Kidney capillary endothelial cell (primary cell): ENCODE measurements around the gene PAPLN.
"Not testable (repeated sequence)": the region's sequence is repeated elsewhere in the genome, so short reads cannot be mapped to it uniquely, and the experiment has no call there.

ENCODE experiments used
- DNase-seq: peaks from one replicate; pipeline ENCODE4 v3.0.0-alpha.2; 2018; ENCODE audit warnings: low spot score

PAPLN gene

DNA sequence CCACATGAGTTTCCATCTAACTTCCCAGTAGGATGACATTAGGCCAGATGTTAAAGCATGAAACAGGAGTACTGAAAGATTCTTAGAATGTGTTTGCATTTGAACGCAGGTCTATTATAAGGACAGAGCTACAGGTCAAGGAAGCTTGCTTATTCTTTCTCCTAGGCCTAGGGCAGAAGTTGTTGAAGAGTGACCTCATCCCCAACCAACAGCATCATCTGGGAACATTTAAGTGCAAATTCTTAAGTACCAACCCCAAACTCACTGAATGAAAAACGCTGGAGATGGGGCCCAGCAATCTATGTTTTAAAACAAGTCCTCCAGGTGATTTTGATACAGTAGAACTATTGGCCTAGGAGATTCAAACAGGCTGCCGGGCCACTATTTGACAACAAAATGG lies 52.4 kb downstream of the PAPLN start:
- no peak for DNase-seq

DNA sequence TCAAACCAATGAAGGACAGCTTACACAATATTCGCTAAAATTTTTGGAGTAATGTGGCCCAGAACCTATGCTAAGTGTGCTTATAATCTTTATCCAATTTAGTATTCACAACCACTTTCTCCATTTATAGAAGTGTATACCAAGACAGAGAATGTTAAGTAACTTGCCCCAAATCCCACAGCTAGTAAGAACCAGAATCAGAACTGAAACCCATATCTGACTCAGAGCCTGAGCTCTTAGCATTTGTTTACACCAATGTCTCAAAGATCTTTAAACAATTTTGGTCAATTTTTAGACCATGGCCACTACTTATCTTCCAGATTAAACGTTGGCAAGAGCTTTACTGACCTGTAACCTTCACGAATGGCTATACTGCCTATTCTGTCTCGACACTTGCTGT lies 53.0 kb downstream of the PAPLN start:
- DNase-seq, result no peak

DNA sequence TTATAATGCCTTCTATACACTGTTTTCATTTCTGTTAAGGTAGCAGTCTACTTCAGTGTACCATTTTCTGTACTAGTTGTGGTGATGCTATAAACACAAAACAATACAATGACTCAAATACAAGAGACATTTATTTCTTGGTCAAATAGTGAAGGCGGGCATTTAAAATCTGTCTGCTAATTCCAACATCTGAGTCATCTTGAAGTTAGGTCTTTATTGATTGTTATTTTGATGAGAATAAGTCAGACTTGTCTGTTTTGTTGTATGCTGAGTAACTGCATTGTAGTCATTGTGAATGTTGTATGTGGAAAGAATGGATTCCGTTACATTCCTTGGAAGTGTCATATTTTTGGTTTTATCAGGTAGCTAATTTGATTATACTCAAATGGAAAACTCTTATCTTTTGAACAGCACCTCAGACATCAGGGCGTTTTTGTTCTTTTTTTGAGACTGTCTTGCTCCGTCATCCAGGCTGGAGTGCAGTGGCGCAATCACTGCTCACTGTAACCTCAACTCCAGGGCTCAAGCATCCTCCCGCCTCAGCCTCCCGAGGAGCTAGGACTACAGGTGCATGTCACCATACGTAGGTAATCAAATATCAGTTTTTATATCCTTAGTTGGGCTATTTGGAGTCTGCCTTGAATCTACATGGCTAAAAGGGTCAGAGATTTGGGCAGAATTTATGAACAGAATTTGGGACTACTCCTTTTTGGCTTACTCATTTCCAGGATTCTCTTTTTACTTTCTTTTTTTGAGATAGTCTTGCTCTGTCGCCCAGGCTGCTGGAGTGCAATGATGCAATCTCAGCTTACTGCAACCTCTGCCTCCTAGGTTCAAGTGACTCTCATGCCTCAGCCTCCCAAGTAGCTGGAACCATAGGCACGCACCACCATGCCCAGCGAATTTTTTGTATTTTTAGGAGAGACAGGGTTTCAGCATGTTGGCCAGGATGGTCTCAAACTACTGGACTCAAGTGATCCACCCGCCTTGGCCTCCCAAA lies 56.8 kb downstream of the PAPLN start:
- DNase-seq, result peak; percentile 53

DNA sequence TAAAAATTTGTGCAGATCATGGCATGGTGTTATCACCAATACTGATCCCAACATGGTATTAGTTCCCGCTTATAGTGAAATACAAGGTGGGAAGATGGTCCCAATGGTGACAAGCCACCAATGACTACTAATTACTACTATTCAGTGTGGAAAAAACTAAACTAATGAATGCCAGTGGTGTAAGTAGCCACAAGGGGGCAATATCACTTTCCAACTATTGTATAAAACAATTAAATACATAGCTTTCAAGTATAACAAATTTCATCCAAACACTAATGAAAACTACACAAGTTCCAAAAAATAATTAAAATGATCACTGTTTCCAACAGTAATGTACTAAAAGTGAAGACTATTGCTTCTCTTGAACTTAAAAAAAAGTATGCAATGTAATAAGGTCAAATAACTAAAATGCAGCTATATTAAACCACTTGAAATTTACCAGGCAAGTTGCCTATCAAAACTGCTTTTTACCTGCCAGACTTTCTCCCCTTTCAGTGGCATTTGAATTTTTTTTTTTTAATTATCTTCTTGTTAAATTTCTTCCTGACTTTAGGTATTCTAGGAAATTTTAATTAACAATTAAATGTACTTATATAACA lies 58.0 kb downstream of the PAPLN start:
- peak; percentile 49 for DNase-seq

DNA sequence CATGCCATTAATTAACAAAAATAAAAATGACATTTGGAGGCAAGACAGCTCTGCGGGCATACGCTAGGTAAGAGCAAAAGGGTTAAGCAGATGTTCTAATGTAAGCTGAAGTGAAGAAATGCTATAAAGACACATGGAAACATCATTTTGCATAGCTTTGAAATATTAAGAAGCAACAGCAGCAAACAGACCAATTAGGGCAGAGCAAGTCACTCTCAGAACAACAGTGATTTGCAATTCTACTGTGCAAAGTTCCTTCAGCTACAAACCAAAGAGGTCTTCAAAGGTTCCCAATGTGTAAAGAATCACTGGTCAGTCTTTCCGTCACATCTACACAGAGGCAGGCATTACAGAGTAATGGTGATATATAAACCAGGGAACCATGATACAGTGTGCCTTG lies 68.2 kb downstream of the PAPLN start:
- no peak for DNase-seq

DNA sequence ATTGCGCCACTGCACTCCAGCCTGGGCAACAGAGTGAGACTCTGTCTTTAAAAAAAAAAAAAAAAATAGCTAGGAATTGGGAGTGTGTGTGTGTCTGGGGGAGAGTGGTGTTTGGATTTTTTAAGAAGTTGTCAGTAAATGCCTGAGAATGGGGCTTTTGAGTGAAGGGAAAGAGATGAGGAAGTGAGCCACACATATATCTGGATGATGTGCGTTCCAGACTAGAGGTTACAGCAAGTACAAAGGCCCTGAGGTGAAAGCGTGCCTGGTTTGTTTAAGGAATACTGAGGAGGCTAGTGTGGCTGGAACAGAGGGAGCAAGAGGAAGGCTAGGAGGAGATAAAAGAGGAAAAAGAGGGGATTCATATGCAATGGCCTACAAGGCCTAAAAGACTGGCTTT lies 70.0 kb downstream of the PAPLN start:
- DNase-seq, result no peak

DNA sequence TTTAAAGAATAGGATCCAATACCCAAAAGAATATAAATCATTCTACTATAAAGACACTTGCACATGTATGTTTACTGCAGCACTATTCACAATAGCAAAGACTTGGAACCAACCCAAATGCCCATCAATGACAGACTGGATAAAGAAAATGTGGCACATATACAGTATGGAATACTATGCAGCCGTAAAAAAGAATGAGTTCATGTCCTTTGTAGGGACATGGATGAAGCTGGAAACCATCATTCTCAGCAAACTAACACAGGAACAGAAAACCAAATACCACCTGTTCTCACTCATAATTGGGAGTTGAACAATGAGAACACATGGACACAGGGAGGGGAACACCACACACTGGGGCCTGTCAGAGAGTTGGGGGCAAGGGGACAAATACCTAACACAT lies 71.9 kb downstream of the PAPLN start:
- not testable (repeated sequence) for DNase-seq

DNA sequence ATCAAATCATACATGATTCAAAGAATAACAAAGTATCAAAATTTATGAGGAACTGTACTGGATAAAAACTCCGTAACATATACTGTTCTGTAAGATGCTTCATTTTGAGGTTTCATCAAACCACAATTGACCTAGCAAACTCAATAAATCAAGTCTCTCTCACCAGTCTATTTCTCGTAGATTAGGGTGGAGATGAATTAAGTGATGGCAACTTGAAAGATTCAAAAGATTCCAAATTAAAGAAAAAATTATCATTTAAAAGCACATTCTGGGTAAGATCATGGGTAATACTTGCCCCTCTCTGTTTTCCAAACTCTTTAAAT lies 74.4 kb downstream of the PAPLN start:
- no peak for DNase-seq

DNA sequence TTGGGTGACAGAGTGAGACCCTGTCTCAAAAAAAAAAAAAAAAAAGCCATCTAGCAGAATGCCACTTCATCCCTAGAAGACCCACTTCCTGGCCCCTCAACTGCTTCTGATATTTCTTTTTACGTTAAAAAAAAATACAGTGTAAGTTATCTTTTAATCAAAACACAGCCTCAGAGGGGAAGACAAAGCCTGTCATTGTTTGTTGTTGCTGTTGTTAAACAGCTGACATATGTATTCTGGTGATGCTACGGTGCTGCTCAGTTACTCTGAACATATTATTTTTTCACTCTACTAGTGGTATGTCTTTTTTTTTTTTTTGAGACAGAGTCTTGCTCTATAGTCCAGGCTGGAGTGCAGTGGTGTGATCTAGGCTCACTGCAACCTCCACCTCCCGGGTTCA lies 75.4 kb downstream of the PAPLN start:
- DNase-seq, result no peak

DNA sequence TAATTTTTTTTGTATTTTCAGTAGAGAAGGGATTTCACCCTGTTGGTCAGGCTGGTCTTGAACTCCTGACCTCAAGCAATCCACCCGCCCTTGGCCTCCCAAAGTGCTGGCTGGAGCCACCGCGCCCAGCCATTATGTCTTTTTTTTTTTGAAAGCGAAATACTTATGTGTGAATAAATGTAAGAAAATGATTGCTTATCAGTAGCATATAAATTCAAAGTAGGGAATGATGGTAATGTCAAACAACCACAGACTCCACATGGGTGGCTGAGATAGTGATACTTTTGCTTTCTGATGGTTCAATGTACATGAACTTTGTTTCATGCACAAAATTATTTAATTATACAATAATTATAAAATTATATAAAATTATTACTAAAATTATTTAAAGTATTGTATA lies 75.8 kb downstream of the PAPLN start:
- no peak for DNase-seq

DNA sequence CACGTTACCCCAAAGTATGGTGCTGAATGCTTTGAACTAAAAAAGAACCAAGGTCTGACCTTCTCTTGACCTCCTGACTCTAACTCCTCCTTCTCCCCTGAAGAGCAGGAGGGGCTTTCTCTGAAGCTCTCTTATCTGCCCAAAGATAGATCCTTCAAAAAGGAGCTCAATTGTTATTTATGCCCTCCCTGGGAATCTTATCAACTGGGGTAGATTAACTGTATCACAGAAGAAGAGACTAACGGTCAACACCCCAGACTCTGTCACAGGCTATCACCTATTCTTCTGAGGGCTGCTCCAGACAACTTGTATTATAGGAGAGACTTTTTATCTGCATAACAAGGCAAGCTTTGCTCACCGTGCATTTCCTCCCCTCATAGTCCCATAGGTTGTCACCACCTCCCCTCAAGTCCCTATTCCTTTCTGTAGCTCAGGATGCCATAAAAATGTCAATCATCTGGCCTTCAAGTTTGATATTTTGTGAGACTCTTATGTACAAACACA lies 86.6 kb downstream of the PAPLN start:
- no peak for DNase-seq
